ENCODE data around the gene GPR15LG.
"Not testable (repeated sequence)": the region's sequence is repeated elsewhere in the genome, so short reads cannot be mapped to it uniquely, and the experiment has no call there.

Gene GPR15LG

DNA sequence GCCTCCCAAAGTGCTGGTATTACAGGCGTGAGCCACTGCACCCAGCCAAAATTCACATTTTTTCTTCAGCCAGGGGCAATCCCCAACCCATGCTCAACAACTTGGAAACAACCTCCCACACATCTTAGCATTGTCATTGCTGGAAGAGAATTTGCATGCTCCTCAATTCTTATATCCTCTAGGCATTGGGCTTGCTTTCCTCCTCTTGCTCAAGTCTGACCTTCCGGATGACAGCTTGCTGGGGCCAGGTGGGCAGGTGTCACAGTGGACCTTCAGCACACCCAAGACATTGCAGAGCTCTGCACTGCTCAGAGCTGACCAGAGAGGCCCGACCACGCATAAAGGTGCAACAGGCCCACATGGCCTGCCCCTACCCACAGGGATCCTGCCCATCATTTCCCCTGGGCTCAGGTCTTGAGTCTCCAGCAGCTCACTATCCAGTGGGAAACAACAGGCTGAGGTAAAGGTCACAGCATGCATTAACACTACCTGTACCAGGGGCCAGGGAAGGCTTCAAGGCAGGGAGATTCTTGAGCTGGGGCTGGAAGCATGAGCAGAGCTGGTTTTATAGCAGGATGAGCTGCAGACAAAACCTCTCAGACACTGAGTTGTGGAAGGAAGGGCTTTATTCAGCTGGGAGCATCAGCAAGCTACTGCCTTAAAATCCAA lies 6.8 kb upstream of the GPR15LG start:
- DNase-seq (ENCODE audit: low read depth) = no peak

DNA sequence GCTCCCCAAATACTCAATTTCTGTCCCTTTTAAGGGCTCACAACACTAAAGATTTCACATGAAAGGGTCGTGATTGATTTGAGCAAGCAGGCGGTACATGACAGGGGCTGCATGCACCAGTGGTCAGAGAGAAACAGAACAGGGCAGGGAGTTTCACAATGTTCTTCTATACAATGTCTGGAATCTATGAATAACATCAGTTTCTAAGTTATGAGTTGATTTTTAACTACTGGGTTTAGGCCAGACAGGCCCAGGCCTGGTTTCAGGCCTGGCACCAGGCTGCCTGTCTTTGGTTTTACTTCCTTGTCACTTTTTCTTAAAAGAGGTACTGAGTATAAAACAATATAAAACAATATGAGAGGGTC lies 6.3 kb upstream of the GPR15LG start:
- not testable (repeated sequence) for DNase-seq (ENCODE audit: low read depth)

DNA sequence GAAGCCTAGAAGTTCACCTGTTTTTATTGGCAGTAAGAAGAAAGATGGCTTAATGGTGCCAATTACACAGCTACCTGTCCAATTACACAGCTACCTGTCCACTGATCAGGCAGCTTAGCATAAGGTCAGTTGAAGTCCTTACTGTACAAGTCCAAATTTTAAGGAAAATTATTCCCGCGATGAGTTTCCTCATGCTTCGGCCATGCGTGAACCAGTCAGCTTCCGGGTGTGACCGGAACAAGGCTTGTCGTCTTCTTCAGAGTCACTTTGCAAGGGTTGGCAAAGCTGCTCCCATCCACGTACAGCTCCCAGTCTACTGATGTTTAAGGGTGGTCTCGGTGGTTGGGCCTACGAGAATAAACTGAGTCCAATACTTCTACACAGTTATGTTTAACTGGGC lies 5.2 kb upstream of the GPR15LG start:
- DNase-seq (ENCODE audit: low read depth) = not testable (repeated sequence)

DNA sequence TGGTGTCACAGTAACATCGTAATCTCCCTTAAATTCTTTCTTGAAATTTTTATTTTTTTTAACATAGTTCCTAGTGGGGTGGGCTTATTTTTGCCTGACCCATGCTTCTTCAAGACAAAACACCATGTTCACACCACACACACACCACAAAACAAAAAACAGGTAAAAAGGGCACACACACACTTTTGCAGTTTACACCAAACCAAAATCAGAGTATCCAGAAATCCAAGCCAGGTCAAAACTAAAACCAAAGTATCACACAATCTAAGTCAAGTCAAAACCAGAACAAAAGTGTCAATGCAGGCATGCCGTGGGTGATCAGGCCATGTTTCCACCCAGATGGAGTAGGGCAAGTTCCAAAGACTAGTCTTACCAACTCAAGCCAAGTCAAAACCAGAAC lies 2.4 kb upstream of the GPR15LG start:
- not testable (repeated sequence) for DNase-seq (ENCODE audit: low read depth)

DNA sequence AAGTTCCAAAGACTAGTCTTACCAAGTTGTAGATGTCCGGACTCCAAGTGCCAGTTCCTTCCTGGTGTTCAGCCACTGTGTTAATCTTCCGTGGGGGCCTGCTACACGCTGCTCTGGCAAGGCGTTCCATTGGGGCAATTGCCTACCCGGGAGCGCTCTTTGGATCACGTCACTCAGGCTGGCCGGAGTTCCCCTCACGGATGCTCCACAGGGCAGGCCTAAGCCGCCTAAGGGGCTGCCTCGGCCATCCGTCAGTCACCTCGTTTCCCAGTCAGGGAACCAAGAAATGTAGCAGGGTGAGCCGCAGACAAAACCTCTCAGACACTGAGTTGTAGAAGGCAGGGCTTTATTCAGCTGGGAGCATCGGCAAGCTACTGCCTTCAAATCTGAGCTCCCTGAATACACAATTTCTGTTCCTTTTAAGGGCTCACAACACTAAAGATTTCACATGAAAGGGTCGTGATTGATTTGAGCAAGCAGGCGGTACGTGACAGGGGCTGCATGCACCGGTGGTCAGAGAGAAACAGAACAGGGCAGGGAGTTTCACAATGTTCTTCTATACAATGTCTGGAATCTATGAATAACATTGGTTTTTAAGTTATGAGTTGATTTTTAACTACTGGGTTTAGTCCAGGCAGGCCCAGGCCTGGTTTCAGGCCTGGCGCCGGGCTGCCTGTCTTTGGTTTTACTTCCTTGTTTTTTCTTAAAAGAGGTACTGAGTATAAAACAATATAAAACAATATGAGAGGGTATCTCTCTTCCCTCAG lies 1.7 kb upstream of the GPR15LG start:
- DNase-seq (ENCODE audit: low read depth) = not testable (repeated sequence)

DNA sequence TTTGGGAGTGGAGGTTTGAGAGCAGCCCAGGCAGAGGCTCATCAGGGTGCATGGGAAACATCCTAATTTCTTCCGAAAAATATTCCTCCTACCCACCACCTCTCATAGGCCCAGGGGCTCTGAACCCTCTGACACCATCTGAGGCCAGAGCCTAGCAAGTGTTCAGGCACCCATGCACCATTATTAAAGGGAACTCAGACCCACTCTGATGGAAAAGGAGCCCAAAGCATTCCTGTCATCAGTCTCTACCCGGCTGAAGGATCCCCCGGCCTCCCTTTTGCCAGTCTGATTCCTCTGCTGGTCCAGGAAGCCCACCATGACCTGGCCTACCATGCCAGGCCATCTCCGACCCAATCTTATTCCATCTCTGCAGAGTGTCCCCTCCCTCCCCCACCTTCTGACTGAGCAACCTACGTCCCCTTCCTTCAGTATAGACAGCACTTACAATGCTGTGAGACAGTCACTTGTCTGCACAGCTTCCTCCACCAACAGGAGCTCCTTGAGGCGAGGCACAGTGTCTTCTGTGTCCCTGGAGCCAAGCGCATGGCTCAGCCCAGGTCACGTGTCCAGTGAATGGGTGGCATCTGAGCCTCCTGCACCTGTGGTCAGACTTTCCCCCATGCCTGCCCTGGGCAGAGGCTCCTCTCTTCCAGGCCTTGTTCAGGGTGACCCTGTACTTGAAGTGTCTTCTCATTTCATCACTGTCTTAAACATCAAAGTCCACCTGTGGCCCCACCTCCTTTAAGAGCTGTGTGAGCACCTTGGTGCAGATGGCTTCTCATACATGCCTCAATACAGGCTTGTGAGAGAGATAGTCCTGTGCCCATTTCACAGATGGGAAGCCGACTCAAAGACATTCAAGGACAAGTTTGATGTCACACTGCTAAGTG lies 889 bp upstream of the GPR15LG start:
- no peak for DNase-seq (ENCODE audit: low read depth)

DNA sequence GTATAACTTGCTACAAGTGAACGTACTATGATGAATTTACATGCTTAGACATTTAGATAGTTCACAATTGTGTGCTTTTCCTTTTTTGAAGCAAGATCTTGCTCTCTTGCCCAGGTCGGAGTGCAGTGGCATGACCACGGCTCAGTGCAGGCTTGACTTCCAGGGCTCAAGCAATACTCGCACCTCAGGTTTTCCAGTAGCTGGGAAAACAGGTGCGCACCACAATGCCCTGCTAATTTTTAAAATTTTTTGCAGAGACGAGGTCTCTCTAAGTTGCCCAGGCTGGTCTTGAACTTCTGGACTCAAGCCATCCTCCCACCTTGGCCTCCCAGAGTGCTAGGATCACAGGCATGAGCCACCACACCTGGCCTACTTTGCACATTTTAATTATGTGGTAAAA lies 1.8 kb downstream of the GPR15LG start:
- no peak for DNase-seq (ENCODE audit: low read depth)

DNA sequence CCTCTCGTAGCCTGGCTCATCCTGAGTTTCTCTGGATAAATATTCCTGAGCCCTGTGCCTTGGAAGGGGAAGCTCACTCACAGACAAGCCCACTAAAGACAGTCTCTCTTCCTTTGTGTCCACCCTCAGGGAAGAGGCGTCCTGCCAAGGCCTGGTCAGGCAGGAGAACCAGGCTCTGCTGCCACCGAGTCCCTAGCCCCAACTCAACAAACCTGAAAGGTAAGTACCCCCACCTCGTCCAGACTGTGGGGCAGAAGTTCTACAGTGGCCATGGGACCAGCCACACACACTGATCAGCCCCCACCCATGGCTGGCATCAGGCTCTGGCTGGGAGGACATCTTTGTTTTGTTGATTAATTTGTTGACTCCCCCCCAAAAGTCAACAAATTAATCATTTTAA lies 2.8 kb downstream of the GPR15LG start:
- DNase-seq (ENCODE audit: low read depth) = no peak

DNA sequence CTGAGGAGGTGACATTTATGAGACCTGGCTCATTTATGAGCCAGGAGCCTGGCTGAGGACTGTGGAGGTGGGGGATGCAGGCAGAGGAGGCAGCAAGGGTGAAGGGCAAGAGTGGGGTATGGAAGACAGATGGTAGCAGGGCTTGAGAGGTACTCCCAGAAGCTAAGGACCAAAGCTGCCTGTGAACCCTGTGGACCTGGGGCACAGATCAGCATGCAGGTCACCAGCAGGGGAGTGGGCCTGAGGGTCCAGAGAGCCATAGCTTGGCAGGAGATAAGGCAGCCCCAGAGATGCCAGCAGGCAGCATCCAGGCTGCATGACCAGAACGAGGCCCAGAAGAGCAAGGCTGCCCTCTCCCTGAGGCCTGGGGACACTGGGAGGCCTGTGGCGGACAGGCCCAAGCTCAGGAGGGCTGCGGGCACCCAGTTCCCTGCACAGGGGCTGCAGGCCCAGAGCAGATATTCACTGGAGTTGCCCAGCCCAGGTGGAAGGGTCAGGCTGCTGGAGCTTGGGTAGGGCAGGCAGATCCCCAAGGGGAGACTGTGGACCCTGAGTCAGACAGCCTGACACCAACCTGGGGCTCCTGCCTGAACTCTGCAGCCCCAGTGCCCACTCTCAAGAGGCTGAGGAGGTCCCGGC lies 3.4 kb downstream of the GPR15LG start:
- DNase-seq (ENCODE audit: low read depth) = no peak

DNA sequence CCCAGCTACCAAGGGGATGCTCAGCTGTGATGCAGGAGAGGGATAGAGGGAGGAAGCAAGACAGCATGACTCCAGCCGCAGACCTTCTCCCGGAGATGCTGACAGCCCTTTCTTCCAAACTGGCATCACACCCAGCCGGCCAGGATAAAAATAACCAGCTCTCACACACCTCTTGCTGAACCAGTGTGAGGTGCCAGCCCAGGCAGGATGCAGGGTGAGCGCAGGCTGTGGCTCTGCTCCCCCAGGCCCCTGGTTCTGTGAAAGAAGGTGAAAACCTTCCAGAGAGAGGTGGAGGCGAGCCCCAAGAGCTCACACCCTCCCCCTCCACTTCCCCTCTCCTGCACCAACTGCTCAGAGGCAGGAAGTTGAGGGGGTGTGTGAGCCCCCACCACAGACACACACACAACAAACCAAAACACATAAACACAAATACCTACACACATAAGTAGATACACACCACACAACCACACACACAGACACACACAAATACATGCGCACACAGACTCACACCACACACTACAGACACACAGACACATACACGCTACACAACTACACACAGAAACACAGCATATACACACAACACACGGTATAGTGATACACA lies 4.0 kb downstream of the GPR15LG start:
- DNase-seq (ENCODE audit: low read depth) = no peak

DNA sequence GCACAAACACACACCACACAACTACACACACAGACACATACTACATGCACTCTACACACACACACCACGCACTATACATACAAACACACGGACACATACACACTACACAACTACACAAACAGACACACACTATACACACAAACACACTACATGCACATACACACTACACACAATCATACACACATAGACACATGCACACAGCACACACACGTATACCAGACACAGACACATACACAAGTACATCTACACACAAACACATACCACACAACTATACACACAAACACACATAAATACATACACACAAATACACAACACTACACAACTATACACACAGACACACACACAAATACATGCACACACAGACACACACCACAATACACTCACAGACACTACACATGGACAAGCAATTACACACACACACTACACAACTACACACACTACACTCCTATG lies 4.6 kb downstream of the GPR15LG start:
- no peak for DNase-seq (ENCODE audit: low read depth)

DNA sequence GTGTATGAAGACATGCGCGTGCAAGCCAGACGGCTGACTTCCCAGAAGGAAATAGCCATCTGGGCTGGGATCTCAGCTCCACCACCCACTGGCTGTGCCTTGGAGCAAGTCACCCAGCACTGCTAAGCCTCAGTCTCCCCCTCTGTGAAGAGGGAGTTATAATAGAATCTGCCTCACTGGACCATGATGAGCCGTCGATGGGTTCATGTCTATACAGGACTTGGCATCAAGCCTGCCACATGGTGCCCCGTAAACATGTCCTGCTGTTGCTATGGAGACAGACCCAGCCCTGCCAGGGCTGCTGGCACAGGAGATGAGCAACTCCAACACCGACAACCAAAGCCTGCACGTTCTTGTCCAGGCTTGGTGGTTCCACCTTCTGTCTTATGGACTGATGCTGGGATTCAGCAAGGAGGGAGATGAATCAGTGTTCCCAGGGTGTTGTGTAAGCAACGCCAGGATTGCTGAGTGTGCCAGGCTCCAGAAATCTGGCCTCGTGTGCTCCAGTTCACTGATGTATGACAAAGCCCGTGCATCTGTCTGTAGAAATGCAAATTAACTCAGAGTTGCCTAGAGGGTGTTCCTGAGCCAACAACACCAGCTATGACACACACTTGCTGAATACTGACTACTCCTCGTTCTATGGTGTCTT lies 5.6 kb downstream of the GPR15LG start:
- no peak for DNase-seq (ENCODE audit: low read depth)

DNA sequence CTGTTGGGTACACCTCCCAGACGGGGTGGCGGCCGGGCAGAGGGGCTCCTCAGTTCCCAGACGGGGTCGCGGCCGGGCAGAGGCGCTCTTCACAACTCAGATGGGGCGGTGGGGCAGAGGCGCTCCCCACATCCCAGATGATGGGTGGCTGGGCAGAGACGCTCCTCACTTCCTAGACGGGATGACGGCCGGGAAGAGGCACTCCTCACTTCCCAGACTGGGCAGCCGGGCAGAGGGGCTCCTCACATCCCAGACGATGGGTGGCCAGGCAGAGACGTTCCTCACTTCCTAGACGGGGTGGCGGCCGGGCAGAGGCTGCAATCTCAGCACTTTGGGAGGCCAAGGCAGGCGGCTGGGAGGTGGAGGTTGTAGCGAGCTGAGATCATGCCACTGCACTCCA lies 6.8 kb downstream of the GPR15LG start:
- not testable (repeated sequence) for DNase-seq (ENCODE audit: low read depth)

DNA sequence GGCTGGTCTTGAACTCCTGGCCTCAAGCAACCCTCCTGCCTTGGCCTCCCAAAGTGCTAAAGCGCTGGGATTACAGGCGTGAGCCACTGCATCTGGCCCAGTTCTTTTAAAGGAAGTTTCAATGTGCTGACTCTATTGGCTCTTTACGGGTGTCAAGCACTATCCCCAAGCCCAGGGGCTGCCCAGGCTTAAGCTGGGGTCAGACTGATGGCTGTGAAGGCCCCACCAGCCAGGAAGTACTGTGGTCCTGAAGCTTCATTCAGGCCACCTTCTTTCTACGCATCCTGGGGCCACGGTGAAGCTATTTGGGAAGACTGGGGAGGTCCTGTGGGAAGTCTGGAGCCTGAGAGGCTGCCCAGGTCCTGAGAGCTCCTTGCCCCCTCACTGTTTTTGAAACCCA lies 8.0 kb downstream of the GPR15LG start:
- no peak for DNase-seq (ENCODE audit: low read depth)

DNA sequence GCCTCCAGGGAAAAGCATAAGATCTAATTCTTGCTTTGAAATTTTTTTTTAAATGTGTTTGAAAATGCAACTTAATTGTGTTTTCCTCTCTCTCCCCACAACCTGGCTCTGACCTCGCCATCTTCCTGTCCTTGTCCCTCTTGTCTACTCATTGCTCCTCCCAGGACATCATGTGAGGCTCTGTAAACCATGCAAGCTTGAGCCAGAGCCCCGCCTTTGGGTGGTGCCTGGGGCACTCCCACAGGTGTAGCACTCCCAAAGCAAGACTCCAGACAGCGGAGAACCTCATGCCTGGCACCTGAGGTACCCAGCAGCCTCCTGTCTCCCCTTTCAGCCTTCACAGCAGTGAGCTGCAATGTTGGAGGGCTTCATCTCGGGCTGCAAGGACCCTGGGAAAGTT lies 10.9 kb downstream of the GPR15LG start:
- no peak for DNase-seq (ENCODE audit: low read depth)

DNA sequence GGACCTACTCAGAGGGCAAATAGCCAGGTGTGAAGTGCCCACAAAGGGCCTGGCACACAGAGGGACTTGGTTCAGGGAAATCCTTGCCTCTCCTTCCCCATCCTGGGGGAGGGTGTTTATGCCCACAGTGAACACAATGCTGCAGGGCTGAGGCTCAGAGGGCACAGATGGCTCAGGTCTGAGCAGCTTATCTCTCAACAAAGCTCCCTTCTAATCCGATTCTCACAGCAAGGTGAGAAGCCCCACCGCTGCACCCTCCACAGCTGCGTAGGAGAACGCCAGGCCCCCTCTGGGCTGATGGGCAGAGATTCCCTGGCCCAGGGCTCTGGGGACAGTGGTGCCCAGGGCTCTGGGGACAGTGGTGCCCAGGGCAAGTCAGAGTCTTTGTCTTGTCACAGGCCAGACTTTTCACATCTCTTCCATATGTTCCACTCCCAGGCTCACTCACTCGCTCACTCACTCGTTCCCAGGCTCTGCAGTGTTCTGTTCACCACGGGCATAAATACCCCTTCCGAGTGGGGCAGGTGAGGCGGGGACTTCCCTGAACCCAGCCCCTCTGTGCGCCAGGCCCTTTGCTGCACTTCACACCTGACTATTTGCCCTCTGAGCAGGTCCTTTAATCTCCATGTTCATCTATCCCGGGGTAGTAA lies 12.1 kb downstream of the GPR15LG start:
- DNase-seq (ENCODE audit: low read depth) = no peak

DNA sequence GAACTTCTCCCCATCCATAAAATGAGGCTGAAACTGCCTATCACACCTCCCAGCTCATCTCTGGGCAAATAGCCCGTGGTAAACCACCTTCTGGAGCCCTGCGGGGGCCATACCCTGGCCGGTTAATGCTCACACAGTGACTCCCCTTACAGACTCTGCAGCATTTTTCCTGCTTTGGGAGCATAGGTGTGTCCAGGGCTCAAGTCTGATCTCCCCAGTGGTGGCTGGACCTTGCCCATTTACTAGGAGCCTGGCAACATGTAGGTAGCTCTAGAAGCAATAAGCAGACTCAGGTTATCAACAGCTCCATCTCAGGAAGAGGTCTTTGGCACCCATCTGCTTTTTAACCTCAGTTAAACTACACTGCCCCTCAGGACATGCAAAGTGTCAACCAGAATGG lies 15.2 kb downstream of the GPR15LG start:
- no peak for DNase-seq (ENCODE audit: low read depth)

DNA sequence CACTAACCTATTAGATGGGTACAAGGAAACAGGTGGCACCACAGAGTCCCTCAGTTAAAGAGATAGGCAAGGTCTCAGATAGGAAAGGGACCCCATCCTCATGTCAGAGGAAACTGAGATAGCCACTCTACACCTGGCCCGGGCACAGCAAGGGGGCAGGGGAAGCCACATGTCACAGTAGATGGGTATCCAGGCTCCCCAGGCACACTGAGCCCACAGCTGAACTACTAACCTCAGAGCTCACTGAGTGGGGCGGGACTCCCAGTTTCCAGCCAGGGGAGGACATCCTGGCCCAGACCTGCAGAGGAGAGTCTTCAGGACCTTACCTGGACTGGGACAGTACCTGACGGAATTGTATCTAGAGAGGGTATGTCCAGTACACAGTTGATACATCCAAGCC lies 17.0 kb downstream of the GPR15LG start:
- DNase-seq (ENCODE audit: low read depth) = no peak

DNA sequence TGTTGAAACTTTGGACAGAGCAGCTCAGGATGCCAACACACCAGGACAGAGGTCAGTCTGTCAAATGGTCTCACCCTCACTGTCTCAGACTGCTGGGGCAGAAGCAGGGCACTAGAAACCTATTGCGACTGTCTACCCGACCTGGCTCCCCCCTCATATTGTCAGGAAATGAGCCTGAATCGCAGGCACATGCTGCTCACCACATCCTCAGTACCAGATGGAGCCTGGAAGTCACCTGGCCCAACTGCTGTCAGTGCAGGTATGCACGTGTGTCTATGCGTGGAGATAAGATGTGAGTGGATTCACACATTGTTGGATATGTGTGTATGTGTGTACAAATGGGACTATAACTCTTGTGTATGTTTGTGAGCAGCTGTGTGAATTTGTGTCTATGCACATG lies 17.5 kb downstream of the GPR15LG start:
- no peak for DNase-seq (ENCODE audit: low read depth)

DNA sequence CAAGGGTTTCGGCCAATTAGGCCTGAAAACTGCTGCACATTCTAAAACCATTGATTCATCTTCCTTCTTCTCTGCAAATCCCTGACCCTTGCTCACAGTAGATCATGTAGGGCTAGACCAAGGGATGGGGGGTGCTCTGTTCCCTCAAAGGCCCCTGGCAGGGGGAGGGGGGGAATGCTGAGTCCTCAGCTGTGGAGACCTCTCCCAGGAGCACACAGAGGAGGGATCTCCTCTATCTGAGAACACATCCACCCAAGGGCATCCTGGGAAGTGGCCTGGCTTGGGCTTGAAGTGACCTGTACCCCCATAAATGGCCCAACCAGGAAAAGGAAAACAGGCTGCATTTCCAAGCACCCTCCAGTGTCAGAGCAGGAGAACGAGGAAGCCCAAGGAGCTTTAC lies 19.7 kb downstream of the GPR15LG start:
- DNase-seq (ENCODE audit: low read depth) = no peak
